Right renal pelvis (tissue), 4 donors: ENCODE measurements around the gene COBL. TPM values are rescaled to one million over a fixed set of nuclear protein-coding genes. Genes with fewer than 3 reads are reported as not detected.

ENCODE experiments used
- DNase-seq, 4 donors: peaks; one replicate each; pipeline ENCODE4 v3.0.0-alpha.2; 2013; ENCODE audit warnings: low read depth in 4 of 4, low spot score in 3 of 4, missing footprints in 1 of 4
- polyA plus RNA-seq, 4 donors: library from polyadenylated mRNA; unstranded; fragments of 120-200 nt; gene quantifications; one replicate each; pipeline ENCODE4 v1.2.1, GENCODE V29; 2013; ENCODE audit not compliant: insufficient read length in 4 of 4

The COBL gene
- polyA plus RNA-seq, 4 donors = 16.3 to 20.7 (median 17.1) TPM

GRCh38 chr7:51329696-51330263, 13.2 kb upstream of the COBL start:
- no peak for DNase-seq

GRCh38 chr7:51328351-51328801, 11.8 kb upstream of the COBL start:
- DNase-seq = no peak

- DNase-seq = no peak
These were observed 10.7 kb upstream of the COBL start for GRCh38 chr7:51327287-51327717.

- DNase-seq = no peak
These were observed 10.2 kb upstream of the COBL start for GRCh38 chr7:51326656-51327286.

- DNase-seq = no peak
These were observed 9.3 kb upstream of the COBL start for GRCh38 chr7:51325908-51326307.

GRCh38 chr7:51325261-51325676, 8.7 kb upstream of the COBL start:
- DNase-seq = no peak

- no peak for DNase-seq
These were observed 7.7 kb upstream of the COBL start for GRCh38 chr7:51324206-51324898.

GRCh38 chr7:51321961-51322515, 5.4 kb upstream of the COBL start:
- no peak for DNase-seq

GRCh38 chr7:51318886-51319579, 2.4 kb upstream of the COBL start:
- DNase-seq = no peak

- no peak for DNase-seq
These were observed 1.4 kb upstream of the COBL start for GRCh38 chr7:51318001-51318400.

GRCh38 chr7:51317582-51317910, 937 bp upstream of the COBL start:
- DNase-seq = no peak

- peak in 2 of 4 donors; percentile 15 to 24 for DNase-seq
These were observed 345 bp downstream of the COBL start for GRCh38 chr7:51316262-51316665.

- DNase-seq = peak in 1 of 4 donors; percentile 39
These were observed 982 bp downstream of the COBL start for GRCh38 chr7:51315393-51316261.

GRCh38 chr7:51314726-51315125, 1.9 kb downstream of the COBL start:
- DNase-seq = no peak

- DNase-seq = no peak
These were observed 2.7 kb downstream of the COBL start for GRCh38 chr7:51313738-51314425.

GRCh38 chr7:51312951-51313737, 3.5 kb downstream of the COBL start:
- DNase-seq = no peak

GRCh38 chr7:51311166-51311565, 5.4 kb downstream of the COBL start:
- no peak for DNase-seq

- no peak for DNase-seq
These were observed 6.5 kb downstream of the COBL start for GRCh38 chr7:51310131-51310583.
